Measurements from ENCODE around the gene TGM2. TPM values are rescaled to one million over a fixed set of nuclear protein-coding genes. Genes with fewer than 3 reads are reported as not detected.

The TGM2 gene
- total RNA-seq, 4 donors from 2014 or later: 170 to 385 (median 212) TPM

- DNase-seq (ENCODE audit: extremely low spot score): no peak
- H3K4me3 ChIP-seq: no peak overlapping the region
- peak overlapping the region; percentile 8 to 87 (median 48) for H3K27ac ChIP-seq (replicated peaks in 1 of 4)
- peaks cover 42 to 60% (median 48%) of the 10 kb centered on the region in 4 donors for H3K4me1 ChIP-seq
- H3K27me3 ChIP-seq: no peaks in the 10 kb centered on the region
- 93% methylated on average over 19 of the region's 20 CpGs for WGBS
- peaks cover 23 to 94% (median 67%) of the 10 kb centered on the region in 4 donors for H3K36me3 ChIP-seq
- H3K9me3 ChIP-seq: no peaks in the 10 kb centered on the region
- TF ChIP-seq POLR2AphosphoS5 (IDR thresholded peaks at IDR 0.05) (no peak), EP300 (IDR thresholded peaks at IDR 0.05) (no peak), POLR2A (IDR thresholded peaks at IDR 0.05; ENCODE audit: low read depth) (no peak), CTCF (IDR thresholded peaks at IDR 0.05) (no peak)
- intact Hi-C loops (cut with DNase I): no loop called here
Measured at GRCh38 chr20:38146628-38147027, 18.4 kb downstream of the TGM2 start.

GRCh38 chr20:38146156-38146555, 18.9 kb downstream of the TGM2 start:
- WGBS: 91% methylated on average over 4 of the region's 4 CpGs
- Histone ChIP-seq H3K27me3 (no peaks in the 10 kb centered on the region), H3K4me3 (no peak overlapping the region), H3K36me3 (peaks cover 19 to 94% (median 70%) of the 10 kb centered on the region in 4 donors), H3K27ac (replicated peaks in 1 of 4) (peak overlapping the region; percentile 20 to 87 (median 78)), H3K4me1 (peaks cover 37 to 55% (median 43%) of the 10 kb centered on the region in 4 donors), H3K9me3 (no peaks in the 10 kb centered on the region)
- intact Hi-C loops (cut with DNase I): no loop called here
- no peak for TF ChIP-seq POLR2AphosphoS5 (IDR thresholded peaks at IDR 0.05)
- TF ChIP-seq CTCF (IDR thresholded peaks at IDR 0.05): no peak
- no peak for TF ChIP-seq EP300 (IDR thresholded peaks at IDR 0.05)
- TF ChIP-seq POLR2A (IDR thresholded peaks at IDR 0.05; ENCODE audit: low read depth): no peak
- no peak for DNase-seq (ENCODE audit: extremely low spot score)

GRCh38 chr20:38145729-38146075, 19.4 kb downstream of the TGM2 start:
- DNase-seq (ENCODE audit: extremely low spot score): no peak
- no peak for TF ChIP-seq CTCF (IDR thresholded peaks at IDR 0.05)
- no peak for TF ChIP-seq POLR2A (IDR thresholded peaks at IDR 0.05; ENCODE audit: low read depth)
- no peak for TF ChIP-seq POLR2AphosphoS5 (IDR thresholded peaks at IDR 0.05)
- no peak for TF ChIP-seq EP300 (IDR thresholded peaks at IDR 0.05)
- H3K4me1 ChIP-seq: peaks cover 36 to 53% (median 40%) of the 10 kb centered on the region in 4 donors
- H3K9me3 ChIP-seq: no peaks in the 10 kb centered on the region
- H3K27ac ChIP-seq (replicated peaks in 1 of 4): peak overlapping the region; percentile 77 to 87 (median 82)
- WGBS: 93% methylated on average over 4 of the region's 4 CpGs
- H3K27me3 ChIP-seq: no peaks in the 10 kb centered on the region
- peaks cover 14 to 94% (median 70%) of the 10 kb centered on the region in 4 donors for H3K36me3 ChIP-seq
- intact Hi-C loops (cut with DNase I): no loop called here
- no peak overlapping the region for H3K4me3 ChIP-seq

- Histone ChIP-seq H3K4me3 (no peak overlapping the region), H3K4me1 (peaks cover 33 to 47% (median 40%) of the 10 kb centered on the region in 4 donors), H3K27me3 (no peaks in the 10 kb centered on the region), H3K36me3 (peaks cover 14 to 94% (median 70%) of the 10 kb centered on the region in 4 donors), H3K9me3 (no peaks in the 10 kb centered on the region), H3K27ac (replicated peaks in 1 of 4) (peak overlapping the region; percentile 77 to 87 (median 82))
- no peak for TF ChIP-seq POLR2A (IDR thresholded peaks at IDR 0.05; ENCODE audit: low read depth)
- peak in 1 of 2 donors; percentile 30 for TF ChIP-seq POLR2AphosphoS5 (IDR thresholded peaks at IDR 0.05)
- 57% methylated on average over 9 of the region's 9 CpGs for WGBS
- no peak for DNase-seq (ENCODE audit: extremely low spot score)
- intact Hi-C loops (cut with DNase I): no loop called here
Measured at GRCh38 chr20:38144974-38145728, 19.9 kb downstream of the TGM2 start.

- H3K36me3 ChIP-seq: peaks cover 19 to 94% (median 70%) of the 10 kb centered on the region in 4 donors
- 70% methylated on average over 5 of the region's 5 CpGs for WGBS
- no peaks in the 10 kb centered on the region for H3K9me3 ChIP-seq
- no peaks in the 10 kb centered on the region for H3K27me3 ChIP-seq
- no peak for DNase-seq (ENCODE audit: extremely low spot score)
- no peak overlapping the region for H3K4me3 ChIP-seq
- no peak for TF ChIP-seq POLR2AphosphoS5 (IDR thresholded peaks at IDR 0.05)
- no peak for TF ChIP-seq EP300 (IDR thresholded peaks at IDR 0.05)
- TF ChIP-seq CTCF (IDR thresholded peaks at IDR 0.05): no peak
- TF ChIP-seq POLR2A (IDR thresholded peaks at IDR 0.05; ENCODE audit: low read depth): no peak
- intact Hi-C loops (cut with DNase I): no loop called here
- H3K4me1 ChIP-seq: peaks cover 33 to 47% (median 39%) of the 10 kb centered on the region in 4 donors
- H3K27ac ChIP-seq (replicated peaks in 1 of 4): peak overlapping the region; percentile 77 to 87 (median 82)
Measured at GRCh38 chr20:38144598-38144973, 20.5 kb downstream of the TGM2 start.

All from esophagus muscularis mucosa (tissue), 4 donors.